Panc1 (cell line): ENCODE data around the gene TXNDC16. TPM values are rescaled to one million over a fixed set of nuclear protein-coding genes. Genes with fewer than 3 reads are reported as not detected.

Experiments
- ATAC-seq: fragments of 200-7000 bp; cut with Tn5 transposase; 2 replicates; pipeline ENCODE4 v1.9.1; 2020; ENCODE audit warnings: mild to moderate bottlenecking, moderate library complexity
- BruUV-seq: library from RNA; stranded (reverse); fragments of 400-500 nt; replicated peaks from 2 replicates; lab custom pipeline; 2021; lab: Mats Ljungman, UMichigan
- CTCF ChIA-PET: fragments of 300-600 bp; sonication (Branson Sonifier 250); formaldehyde crosslinking; loops from one replicate; lab custom pipeline; 2022; ENCODE audit warnings: antibody characterized with exemption; lab: Charles Lee
- POLR2A ChIA-PET: fragments of 300-600 bp; sonication (Branson Sonifier 250); formaldehyde crosslinking; loops from one replicate; lab custom pipeline; 2022; ENCODE audit warnings: antibody characterized with exemption; lab: Charles Lee
- DNase-seq: peaks from one replicate; pipeline ENCODE4 v3.0.0-alpha.2; 2010; ENCODE audit warnings: low read depth, low spot score
- H3K27ac ChIP-seq: 2 replicates; pipeline ENCODE4 v1.5.1; 2011; ENCODE audit warnings: mild to moderate bottlenecking, low read length, inconsistent platforms
- H3K27me3 ChIP-seq: fragments of 200-500 bp; sonication (Bioruptor generic); 2 replicates; pipeline ENCODE4 v1.6.0; 2014; ENCODE audit warnings: low read length, inconsistent platforms; ENCODE audit not compliant: control insufficient read depth, insufficient read depth
- H3K36me3 ChIP-seq: fragments of 200-500 bp; sonication (Bioruptor generic); 2 replicates; pipeline ENCODE4 v1.5.1; 2014; ENCODE audit warnings: inconsistent platforms, mild to moderate bottlenecking, low read length, moderate library complexity; ENCODE audit not compliant: control insufficient read depth, insufficient read depth
- H3K4me1 ChIP-seq: 2 replicates; pipeline ENCODE4 v1.5.1; 2011; ENCODE audit warnings: inconsistent platforms, mild to moderate bottlenecking, low read length, moderate library complexity; ENCODE audit not compliant: control insufficient read depth, insufficient read depth
- H3K4me3 ChIP-seq, 2 experiments: 2 replicates each; pipeline ENCODE4 v1.5.1; 2011 to 2012; ENCODE audit warnings: low read depth in 2 of 2, low read length in 2 of 2, mild to moderate bottlenecking in 2 of 2, inconsistent platforms in 1 of 2, moderate library complexity in 1 of 2
- H3K9me3 ChIP-seq: fragments of 200-500 bp; sonication (Bioruptor generic); 2 replicates; pipeline ENCODE4 v1.5.1; 2014; ENCODE audit warnings: low read depth, mild to moderate bottlenecking, inconsistent platforms, low read length, moderate library complexity; ENCODE audit not compliant: control insufficient read depth, insufficient read depth
- POLR2AphosphoS5 ChIP-seq: IDR thresholded peaks from 2 replicates; pipeline ENCODE4 v1.6.1; 2012; ENCODE audit warnings: mild to moderate bottlenecking, low read depth, low read length, moderate library complexity
- REST ChIP-seq, 2 experiments: IDR thresholded peaks; 2 replicates each; pipeline ENCODE4 v1.6.1; 2011 to 2012; ENCODE audit warnings: low read depth in 2 of 2, control low read depth in 1 of 2, low read length in 1 of 2, mild to moderate bottlenecking in 1 of 2, moderate library complexity in 1 of 2; ENCODE audit not compliant: insufficient read depth in 1 of 2
- SIN3A ChIP-seq: IDR thresholded peaks from 2 replicates; pipeline ENCODE4 v1.6.1; 2012; ENCODE audit warnings: low read depth, mild to moderate bottlenecking, low read length, moderate library complexity, borderline replicate concordance; ENCODE audit not compliant: insufficient read depth
- TCF7L2 ChIP-seq: IDR thresholded peaks from 2 replicates; pipeline ENCODE4 v1.6.1; 2011; ENCODE audit warnings: mild to moderate bottlenecking, low read depth, low read length, inconsistent platforms
- in situ Hi-C: cut with HindIII; loops from 2 replicates; pipeline ENCODE4 v1.10.0; 2016; ENCODE audit warnings: low sequenced_read_pairs, low pct_unique_long_range_greater_than_20kb
- intact Hi-C: fragments of 100-400 bp; cut with micrococcal nuclease; formaldehyde crosslinking; loops from one replicate; pipeline ENCODE4 v1.10.0; 2022; ENCODE audit not compliant: unreplicated experiment
- total RNA-seq: library from RNA; stranded (reverse); gene quantifications from one replicate; pipeline ENCODE4 v1.2.1, GENCODE V29; 2021; ENCODE audit not compliant: unreplicated experiment
- TF ChIP-seq, protein P1 (sequence below): fragments of 450-650 bp; IDR thresholded peaks from 2 replicates; pipeline ENCODE4 v1.5.1; 2017; ENCODE audit warnings: mild to moderate bottlenecking

Gene TXNDC16
- total RNA-seq, 1 experiment from 2014 or later = 4.9 TPM

DNA sequence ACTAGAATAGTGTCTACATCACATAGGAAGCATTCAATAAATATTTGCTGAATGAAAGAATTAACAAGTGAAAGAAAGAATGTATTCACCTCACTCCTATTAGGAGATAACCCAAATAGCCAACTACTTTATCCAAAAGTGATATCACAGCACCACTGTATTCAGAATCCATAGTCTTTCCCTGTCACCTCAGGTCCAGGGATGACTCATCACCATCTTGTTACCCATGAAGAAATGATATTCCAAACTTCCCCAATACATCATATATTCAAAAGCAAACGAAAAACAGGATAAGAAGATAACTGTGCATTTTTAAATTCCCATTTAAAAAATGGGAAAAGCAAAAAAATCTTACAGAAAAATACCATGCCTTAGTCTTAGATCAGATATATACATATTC lies 39.1 kb downstream of the TXNDC16 start:
- no TSS peak for BruUV-seq
- Histone ChIP-seq H3K4me1 (no peaks in the 10 kb centered on the region), H3K27me3 (no peaks in the 10 kb centered on the region), H3K9me3 (no peaks in the 10 kb centered on the region), H3K27ac (no peak overlapping the region), H3K4me3 (no peak overlapping the region), H3K36me3 (no peaks in the 10 kb centered on the region; the same call in 1 of the 2 replicates)
- DNase-seq (no peak), ATAC-seq (no peak)
- in situ Hi-C loops = no loop called here
- intact Hi-C loops = no loop called here
- POLR2A ChIA-PET = no interaction called here
- TF ChIP-seq REST (IDR thresholded peaks at IDR 0.05; ENCODE audit: insufficient read depth in 1 of 2, low read depth in 2 of 2, low read length in 1 of 2) = no peak
- TF ChIP-seq SIN3A = no peak
- TF ChIP-seq, protein P1, sequence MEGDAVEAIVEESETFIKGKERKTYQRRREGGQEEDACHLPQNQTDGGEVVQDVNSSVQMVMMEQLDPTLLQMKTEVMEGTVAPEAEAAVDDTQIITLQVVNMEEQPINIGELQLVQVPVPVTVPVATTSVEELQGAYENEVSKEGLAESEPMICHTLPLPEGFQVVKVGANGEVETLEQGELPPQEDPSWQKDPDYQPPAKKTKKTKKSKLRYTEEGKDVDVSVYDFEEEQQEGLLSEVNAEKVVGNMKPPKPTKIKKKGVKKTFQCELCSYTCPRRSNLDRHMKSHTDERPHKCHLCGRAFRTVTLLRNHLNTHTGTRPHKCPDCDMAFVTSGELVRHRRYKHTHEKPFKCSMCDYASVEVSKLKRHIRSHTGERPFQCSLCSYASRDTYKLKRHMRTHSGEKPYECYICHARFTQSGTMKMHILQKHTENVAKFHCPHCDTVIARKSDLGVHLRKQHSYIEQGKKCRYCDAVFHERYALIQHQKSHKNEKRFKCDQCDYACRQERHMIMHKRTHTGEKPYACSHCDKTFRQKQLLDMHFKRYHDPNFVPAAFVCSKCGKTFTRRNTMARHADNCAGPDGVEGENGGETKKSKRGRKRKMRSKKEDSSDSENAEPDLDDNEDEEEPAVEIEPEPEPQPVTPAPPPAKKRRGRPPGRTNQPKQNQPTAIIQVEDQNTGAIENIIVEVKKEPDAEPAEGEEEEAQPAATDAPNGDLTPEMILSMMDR = no peak
- TF ChIP-seq POLR2AphosphoS5 = no peak
- TF ChIP-seq TCF7L2 = no peak
- CTCF ChIA-PET = no interaction called here

GRCh38 chr14:52494444-52494843 lies 57.9 kb downstream of the TXNDC16 start:
- no peak for ATAC-seq
- BruUV-seq = no TSS peak
- ChIA-PET CTCF (no interaction called here), POLR2A (no interaction called here)
- Histone ChIP-seq H3K27ac (no peak overlapping the region), H3K27me3 (no peaks in the 10 kb centered on the region), H3K36me3 (no peaks in the 10 kb centered on the region), H3K4me3 (no peak overlapping the region), H3K9me3 (no peaks in the 10 kb centered on the region), H3K4me1 (no peaks in the 10 kb centered on the region)
- intact Hi-C loops = no loop called here
- in situ Hi-C loops = no loop called here
- no peak for TF ChIP-seq POLR2AphosphoS5
- TF ChIP-seq TCF7L2 = no peak
- TF ChIP-seq, protein P1 = no peak
- TF ChIP-seq SIN3A = no peak
- TF ChIP-seq REST (IDR thresholded peaks at IDR 0.05; ENCODE audit: insufficient read depth in 1 of 2, low read depth in 2 of 2, low read length in 1 of 2) = no peak
- no peak for DNase-seq
